ENCODE measurements around the gene FAM219A.
"Not testable (repeated sequence)": the region's sequence is repeated elsewhere in the genome, so short reads cannot be mapped to it uniquely, and the experiment has no call there.

Gene FAM219A

GRCh38 chr9:34374905-34375552 is 83.3 kb downstream of the FAM219A start:
- DNase-seq: no peak

DNA sequence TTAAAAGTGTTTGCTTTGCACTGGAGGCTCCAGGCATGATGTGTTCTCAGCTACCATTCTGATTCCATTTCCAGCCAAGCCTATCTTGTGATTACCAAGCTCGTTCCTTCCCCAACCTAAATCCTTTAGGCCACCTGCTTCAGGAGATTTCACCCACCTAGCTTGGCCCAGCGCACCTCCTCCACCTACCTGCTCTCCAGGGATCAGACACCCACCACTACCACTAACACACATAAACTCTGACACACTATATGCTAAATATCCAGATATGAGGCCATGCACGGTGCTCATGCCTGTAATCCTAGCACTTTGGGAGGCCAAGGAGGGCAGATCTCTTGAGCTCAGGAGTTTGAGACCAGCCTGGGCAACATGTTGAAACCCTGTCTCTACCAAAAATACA is 84.0 kb downstream of the FAM219A start:
- DNase-seq: no peak

DNA sequence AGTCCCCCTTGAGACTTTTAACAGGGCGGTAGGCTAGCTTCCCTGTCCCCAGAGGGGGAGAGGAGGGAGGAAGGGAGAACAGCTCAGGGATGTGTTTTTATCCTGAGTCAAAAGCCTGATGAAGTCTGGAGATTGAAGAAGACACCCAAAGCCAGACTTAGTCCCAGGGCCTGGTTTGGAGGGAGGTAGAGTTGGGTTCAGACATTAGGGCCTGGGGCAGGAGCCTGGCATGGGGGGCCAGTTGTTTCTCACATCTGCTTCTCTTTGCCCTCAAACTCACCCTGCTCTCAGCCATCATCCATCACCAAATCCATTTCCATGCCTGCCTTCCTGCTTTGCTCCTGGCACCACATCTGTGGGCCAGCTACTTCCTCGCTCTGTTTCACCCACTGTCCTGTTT is 84.6 kb downstream of the FAM219A start:
- no peak for DNase-seq

DNA sequence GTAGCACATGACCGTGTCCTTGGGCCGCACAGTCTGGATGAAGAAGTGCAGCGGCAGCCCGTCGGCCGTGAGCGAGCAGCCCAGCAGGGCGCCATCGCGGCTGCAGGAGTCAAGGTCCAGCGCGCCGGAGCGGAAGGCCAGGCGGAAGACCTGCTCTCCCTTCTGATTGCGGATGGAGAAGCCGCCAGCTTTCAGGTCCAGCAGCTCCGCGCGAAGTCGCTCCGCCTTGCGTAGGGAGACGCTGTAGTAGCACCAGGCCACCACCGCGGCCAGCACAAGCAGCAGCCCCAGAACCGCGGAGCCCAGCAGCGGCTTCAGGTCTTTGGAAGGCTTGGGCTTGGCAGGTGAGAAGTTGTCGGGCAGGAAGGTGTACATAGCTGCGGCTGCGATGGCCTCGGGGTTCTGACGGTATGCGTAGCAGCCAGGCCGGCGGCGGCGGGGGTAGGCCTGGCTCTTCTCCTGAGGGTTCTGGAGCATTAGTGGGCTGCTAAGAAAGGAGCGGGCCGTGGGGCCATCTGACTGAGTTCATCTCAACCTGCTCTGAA is 85.8 kb downstream of the FAM219A start:
- no peak for DNase-seq

GRCh38 chr9:34371886-34372466 is 86.4 kb downstream of the FAM219A start:
- no peak for DNase-seq

- DNase-seq: no peak
Measured at GRCh38 chr9:34370970-34371880, 87.1 kb downstream of the FAM219A start.

DNA sequence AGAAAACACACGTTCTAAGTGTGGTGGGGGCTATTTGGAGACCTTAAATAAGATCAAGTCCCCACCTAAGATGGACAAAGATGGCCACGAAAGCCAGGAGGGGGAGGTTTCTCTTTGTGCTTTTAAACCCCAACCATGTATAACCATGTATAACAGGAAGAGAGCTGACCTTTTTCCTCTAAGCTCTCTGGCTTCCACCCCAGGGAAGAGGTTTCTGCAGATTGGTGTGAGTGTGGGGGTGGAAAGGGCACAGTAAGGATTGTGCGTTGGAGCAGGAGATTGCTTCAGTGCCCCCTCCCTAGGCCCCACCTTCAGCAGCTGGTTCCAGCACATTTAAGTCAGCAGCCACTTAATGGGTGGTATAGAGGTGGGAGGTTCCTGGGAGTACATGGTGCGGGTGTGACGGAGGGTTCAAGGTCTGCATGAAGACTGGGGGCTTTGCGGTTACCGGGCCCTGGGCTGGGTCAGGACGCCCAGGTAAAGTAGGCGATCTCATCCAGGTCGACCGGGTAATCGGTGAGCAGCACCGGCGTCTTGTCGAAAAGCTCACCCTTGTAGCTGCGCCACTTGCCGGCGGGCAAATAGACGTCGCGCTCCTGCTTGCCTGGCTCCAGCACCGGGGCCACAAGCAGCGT is 87.9 kb downstream of the FAM219A start:
- no peak for DNase-seq

GRCh38 chr9:34369636-34370035 is 88.7 kb downstream of the FAM219A start:
- DNase-seq: no peak

GRCh38 chr9:34368796-34369195 is 89.6 kb downstream of the FAM219A start:
- DNase-seq: not testable (repeated sequence)

GRCh38 chr9:34367751-34368410 is 90.5 kb downstream of the FAM219A start:
- DNase-seq: not testable (repeated sequence)

- no peak for DNase-seq
Measured at GRCh38 chr9:34366365-34366764, 92.0 kb downstream of the FAM219A start.

DNA sequence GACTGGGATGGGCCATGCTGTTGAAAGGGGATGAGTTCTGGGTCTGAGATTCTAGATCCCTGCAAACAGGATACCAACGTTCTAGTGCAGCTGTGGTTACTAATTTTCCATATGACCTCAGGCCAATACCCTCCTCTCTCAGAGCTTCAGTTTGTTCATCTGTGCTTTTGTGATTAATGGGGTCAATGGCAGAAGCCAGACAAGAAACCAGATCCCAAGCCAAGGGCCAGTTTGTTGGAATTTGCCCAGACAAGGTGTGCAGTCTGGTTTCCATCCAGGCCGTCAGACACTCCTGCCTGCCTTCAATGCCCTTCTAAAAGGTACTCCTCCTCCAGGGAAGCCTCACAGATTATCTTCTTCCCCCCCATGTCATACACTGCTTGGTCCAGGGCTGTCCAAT is 93.1 kb downstream of the FAM219A start:
- DNase-seq: no peak

DNA sequence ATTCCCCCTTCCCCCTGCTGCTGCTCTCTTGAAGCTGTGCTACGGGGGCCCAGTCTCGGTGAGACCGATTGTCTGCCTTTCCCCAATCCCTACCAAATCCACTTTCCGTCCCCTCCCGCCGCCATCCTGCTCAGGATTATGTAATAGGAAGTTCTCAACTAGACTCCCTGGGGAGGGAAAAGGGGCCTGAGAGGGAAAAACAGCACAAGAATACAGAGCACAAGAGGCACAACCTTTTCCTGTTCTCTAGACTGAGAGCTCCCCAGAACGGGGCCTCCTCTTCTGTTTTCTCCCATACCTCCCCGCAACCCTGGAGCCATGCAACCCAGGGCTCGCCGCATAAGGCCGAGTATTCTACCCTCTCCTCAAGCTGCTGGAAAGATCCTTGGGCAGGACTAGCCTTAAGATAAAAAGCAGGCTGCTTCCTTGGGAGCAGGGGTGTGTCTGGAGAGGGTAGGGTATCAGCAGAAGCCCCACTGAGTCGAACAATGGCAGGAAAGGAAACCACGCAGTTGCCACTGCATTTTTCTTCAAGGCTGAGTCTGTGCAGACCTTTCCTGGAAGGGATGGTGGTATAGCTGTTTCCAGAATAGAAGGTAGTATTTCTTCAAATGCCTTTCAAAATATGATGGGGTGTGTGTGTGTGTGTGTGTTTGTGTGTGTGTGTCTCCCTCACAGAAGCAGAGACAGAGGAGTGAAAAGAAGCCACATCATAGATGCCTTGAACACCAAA is 94.6 kb downstream of the FAM219A start:
- no peak for DNase-seq

DNA sequence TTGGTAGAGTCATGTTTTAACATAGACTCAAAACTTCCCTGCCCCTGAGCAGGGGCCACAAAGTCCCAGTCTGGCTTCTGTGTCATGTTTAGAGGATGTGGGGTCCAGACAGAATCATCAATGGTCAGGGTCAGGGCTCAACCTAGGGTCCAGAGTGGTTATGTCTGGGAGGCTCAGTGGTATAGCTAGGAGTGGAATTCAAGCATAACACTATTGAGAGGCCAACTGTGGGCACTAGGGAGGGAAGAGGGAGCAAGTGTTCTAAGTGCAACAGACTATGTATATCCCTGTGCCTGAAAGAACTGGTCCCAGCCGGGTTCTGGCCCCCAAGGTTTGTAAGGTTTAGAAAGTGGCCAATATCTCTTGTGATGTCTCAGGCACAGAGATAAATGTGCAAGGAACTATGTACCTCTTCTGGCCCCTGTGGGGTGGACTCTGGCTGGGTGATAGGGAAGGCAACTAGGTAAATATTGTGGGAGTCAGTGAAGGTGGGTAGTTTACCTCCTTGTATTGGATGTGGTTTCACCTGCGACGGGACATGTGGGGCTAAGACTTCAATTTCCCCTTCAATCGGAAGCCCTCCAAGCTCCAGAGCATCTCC is 95.7 kb downstream of the FAM219A start:
- no peak for DNase-seq

- DNase-seq: not testable (repeated sequence)
Measured at GRCh38 chr9:34352957-34353356, 105.4 kb downstream of the FAM219A start.

DNA sequence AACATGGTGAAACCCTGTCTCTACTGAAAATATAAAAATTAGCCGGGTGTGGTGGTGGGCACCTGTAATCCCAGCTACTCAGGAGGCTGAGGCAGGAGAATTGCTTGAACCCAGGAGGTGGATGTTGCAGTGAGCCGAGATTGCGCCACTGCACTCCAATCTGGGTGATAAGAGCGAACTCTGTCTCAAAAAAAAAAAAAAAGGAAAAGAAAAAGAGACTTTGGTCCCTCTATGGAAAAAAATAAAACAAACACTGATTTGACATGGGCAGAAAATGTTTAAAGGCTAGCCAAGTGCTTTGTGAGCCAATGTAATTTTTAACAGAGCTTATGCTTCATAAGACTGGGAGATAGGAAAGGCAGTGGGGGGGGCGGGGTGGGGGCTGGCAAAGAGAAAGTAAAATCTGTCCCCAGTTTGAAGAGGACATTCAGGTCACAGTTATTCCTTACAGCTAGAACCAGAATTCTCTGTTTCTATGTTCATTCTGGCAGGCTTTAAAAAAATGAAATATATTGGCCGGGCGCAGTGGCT is 106.2 kb downstream of the FAM219A start:
- not testable (repeated sequence) for DNase-seq

DNA sequence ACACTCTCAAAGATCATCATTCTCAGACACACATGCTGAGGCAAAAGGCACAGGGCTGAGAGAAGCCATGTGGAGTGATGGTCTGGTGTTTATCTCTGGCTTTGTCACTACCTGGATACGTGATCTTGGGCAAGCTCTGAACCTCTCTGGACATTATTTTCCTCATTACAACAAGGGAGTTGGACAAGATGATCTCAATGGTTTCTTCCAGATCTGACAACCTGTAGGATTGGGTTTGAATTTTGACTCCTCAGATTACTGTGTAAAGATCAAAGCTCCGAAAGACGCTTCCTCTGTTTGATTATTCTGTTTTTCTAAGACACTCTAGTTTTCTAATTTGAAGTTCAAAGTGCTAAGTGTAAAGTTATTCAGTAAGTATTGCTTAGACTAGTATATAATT is 109.0 kb downstream of the FAM219A start:
- no peak for DNase-seq
